ENCODE measurements around the gene NFE2L2.

DNA sequence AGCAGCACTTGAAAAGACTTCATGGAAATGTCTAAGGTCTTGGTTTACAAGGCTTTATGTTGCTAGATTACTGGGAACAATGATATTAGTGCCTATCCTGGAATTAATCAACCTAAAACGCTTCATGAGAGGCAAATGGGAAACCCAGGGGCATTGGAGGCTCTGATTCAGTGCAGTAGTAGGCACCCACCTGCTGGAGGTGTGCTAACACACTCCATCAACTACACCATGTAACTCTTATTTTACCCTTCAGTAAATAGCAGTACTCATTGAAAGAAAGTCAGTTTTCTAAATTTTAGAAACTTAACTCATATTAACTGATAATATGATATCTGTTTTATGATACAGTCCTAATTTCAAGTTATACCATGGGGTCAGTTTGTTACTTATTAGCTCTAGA is 69.3 kb downstream of the NFE2L2 start:
- TF ChIP-seq ZNF274 (IDR thresholded peaks at IDR 0.05; ENCODE audit: low read depth, low read length) (no peak), YY1 (IDR thresholded peaks at IDR 0.05; ENCODE audit: insufficient read depth, insufficient read length) (no peak), SUZ12 (IDR thresholded peaks at IDR 0.05; ENCODE audit: extremely low read depth, insufficient read depth, insufficient read length) (no peak)
